Neutrophil (primary cell): ENCODE results near the gene HOXC9.

Experiments
- H3K27ac ChIP-seq: fragments of 200-600 bp; sonication (generic); 2 replicates; pipeline ENCODE4 v1.5.1; 2016; ENCODE audit warnings: mild to moderate bottlenecking, moderate library complexity
- H3K27me3 ChIP-seq: fragments of 200-600 bp; sonication (generic); 2 replicates; pipeline ENCODE4 v1.6.0; 2016; ENCODE audit warnings: mild to moderate bottlenecking
- H3K36me3 ChIP-seq: fragments of 200-600 bp; sonication (generic); 2 replicates; pipeline ENCODE4 v1.5.1; 2017
- H3K4me1 ChIP-seq, 2 experiments: fragments of 200-600 bp in 1 of 2; sonication (generic) in 1 of 2; 1 replicate in 1 of 2; 2 replicates in 1 of 2; pipeline versions ENCODE4 v1.5.1 to v1.6.1; 2013 to 2016; ENCODE audit warnings: low read depth in 1 of 2, low read length in 1 of 2, mild to moderate bottlenecking in 1 of 2, moderate library complexity in 1 of 2; ENCODE audit not compliant: control insufficient read depth in 1 of 2, insufficient read depth in 1 of 2
- H3K4me3 ChIP-seq, 2 experiments: fragments of 200-600 bp in 1 of 2; sonication (generic) in 1 of 2; 1 replicate in 1 of 2; 2 replicates in 1 of 2; pipeline ENCODE4 v1.5.1; 2013 to 2016; ENCODE audit warnings: low read depth in 1 of 2, low read length in 1 of 2, mild to moderate bottlenecking in 1 of 2, moderate library complexity in 1 of 2
- H3K9me3 ChIP-seq: fragments of 200-600 bp; sonication (generic); 2 replicates; pipeline ENCODE4 v1.5.1; 2016
- CTCF ChIP-seq: fragments of 200-600 bp; sonication (generic); IDR thresholded peaks from 2 replicates; pipeline ENCODE4 v1.5.1; 2016; ENCODE audit warnings: antibody characterized with exemption

Gene HOXC9

GRCh38 chr12:54008260-54008552 lies 8.2 kb downstream of the HOXC9 start:
- H3K4me3 ChIP-seq: no peak overlapping the region
- no peaks in the 10 kb centered on the region for H3K36me3 ChIP-seq
- H3K27me3 ChIP-seq: peaks cover 100% of the 10 kb centered on the region
- no peak overlapping the region for H3K27ac ChIP-seq
- H3K9me3 ChIP-seq: no peaks in the 10 kb centered on the region
- H3K4me1 ChIP-seq: peaks cover 21 to 26% of the 10 kb centered on the region in 2 experiments
- TF ChIP-seq CTCF: no peak

GRCh38 chr12:54009171-54010052 lies 9.5 kb downstream of the HOXC9 start:
- H3K4me1 ChIP-seq: peaks cover 21 to 28% of the 10 kb centered on the region in 2 experiments
- peaks cover 100% of the 10 kb centered on the region for H3K27me3 ChIP-seq

GRCh38 chr12:54010053-54010971 lies 10.4 kb downstream of the HOXC9 start:
- no peak for TF ChIP-seq CTCF
- Histone ChIP-seq H3K4me3 (no peak overlapping the region), H3K27me3 (peaks cover 100% of the 10 kb centered on the region), H3K36me3 (no peaks in the 10 kb centered on the region), H3K27ac (no peak overlapping the region), H3K4me1 (peaks cover 21 to 29% of the 10 kb centered on the region in 2 experiments), H3K9me3 (no peaks in the 10 kb centered on the region)

More at GRCh38 chr12:54009171-54010052, 9.5 kb downstream of the HOXC9 start:
- no peak overlapping the region for H3K4me3 ChIP-seq
- TF ChIP-seq CTCF: no peak
- H3K9me3 ChIP-seq: no peaks in the 10 kb centered on the region
- H3K36me3 ChIP-seq: no peaks in the 10 kb centered on the region
- H3K27ac ChIP-seq: no peak overlapping the region

- H3K27me3 ChIP-seq: peaks cover 100% of the 10 kb centered on the region
Observed at GRCh38 chr12:54010972-54011664, 11.2 kb downstream of the HOXC9 start.

More at GRCh38 chr12:54010972-54011664, 11.2 kb downstream of the HOXC9 start:
- no peak for TF ChIP-seq CTCF
- Histone ChIP-seq H3K27ac (no peak overlapping the region), H3K36me3 (no peaks in the 10 kb centered on the region), H3K4me1 (peaks cover 20 to 27% of the 10 kb centered on the region in 2 experiments), H3K9me3 (no peaks in the 10 kb centered on the region), H3K4me3 (no peak overlapping the region)
